Measurements from ENCODE around the gene ASCL4. TPM values are rescaled to one million over a fixed set of nuclear protein-coding genes. Genes with fewer than 3 reads are reported as not detected.

Gene ASCL4
- total and polyA plus RNA-seq, 2 of the 13 experiments (the other 11 are each of a cell fraction or from before 2014, with no cell fraction given): not detected

DNA sequence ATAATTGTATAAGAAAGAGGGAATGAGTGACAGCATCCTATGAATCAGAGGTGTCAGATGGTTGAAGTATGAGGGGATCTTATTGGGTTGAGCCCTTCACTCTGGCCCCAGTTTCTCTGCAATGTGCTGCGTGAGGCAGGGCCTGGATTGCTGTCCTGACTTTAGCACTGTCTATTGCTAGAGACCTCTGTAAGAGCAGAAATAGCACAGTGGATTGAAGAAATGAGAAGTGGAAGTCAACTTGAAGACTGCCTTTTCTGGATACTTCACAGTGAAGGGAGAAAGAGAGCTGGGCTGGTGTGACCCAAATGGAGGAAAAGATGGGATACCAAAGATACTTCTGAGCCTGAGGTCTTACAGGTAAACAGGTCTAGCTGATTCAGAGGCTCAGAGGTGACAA is 5.8 kb downstream of the ASCL4 start (continued):
- TF ChIP-seq, protein P1, sequence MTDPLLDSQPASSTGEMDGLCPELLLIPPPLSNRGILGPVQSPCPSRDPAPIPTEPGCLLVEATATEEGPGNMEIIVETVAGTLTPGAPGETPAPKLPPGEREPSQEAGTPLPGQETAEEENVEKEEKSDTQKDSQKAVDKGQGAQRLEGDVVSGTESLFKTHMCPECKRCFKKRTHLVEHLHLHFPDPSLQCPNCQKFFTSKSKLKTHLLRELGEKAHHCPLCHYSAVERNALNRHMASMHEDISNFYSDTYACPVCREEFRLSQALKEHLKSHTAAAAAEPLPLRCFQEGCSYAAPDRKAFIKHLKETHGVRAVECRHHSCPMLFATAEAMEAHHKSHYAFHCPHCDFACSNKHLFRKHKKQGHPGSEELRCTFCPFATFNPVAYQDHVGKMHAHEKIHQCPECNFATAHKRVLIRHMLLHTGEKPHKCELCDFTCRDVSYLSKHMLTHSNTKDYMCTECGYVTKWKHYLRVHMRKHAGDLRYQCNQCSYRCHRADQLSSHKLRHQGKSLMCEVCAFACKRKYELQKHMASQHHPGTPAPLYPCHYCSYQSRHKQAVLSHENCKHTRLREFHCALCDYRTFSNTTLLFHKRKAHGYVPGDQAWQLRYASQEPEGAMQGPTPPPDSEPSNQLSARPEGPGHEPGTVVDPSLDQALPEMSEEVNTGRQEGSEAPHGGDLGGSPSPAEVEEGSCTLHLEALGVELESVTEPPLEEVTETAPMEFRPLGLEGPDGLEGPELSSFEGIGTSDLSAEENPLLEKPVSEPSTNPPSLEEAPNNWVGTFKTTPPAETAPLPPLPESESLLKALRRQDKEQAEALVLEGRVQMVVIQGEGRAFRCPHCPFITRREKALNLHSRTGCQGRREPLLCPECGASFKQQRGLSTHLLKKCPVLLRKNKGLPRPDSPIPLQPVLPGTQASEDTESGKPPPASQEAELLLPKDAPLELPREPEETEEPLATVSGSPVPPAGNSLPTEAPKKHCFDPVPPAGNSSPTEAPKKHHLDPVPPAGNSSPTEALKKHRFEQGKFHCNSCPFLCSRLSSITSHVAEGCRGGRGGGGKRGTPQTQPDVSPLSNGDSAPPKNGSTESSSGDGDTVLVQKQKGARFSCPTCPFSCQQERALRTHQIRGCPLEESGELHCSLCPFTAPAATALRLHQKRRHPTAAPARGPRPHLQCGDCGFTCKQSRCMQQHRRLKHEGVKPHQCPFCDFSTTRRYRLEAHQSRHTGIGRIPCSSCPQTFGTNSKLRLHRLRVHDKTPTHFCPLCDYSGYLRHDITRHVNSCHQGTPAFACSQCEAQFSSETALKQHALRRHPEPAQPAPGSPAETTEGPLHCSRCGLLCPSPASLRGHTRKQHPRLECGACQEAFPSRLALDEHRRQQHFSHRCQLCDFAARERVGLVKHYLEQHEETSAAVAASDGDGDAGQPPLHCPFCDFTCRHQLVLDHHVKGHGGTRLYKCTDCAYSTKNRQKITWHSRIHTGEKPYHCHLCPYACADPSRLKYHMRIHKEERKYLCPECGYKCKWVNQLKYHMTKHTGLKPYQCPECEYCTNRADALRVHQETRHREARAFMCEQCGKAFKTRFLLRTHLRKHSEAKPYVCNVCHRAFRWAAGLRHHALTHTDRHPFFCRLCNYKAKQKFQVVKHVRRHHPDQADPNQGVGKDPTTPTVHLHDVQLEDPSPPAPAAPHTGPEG (CRISPR knock-in tag; IDR thresholded peaks at IDR 0.05): no peak
- TF ChIP-seq ZFAT (CRISPR knock-in tag; conservative IDR thresholded peaks at IDR 0.05) (no peak), ELF3 (CRISPR knock-in tag; IDR thresholded peaks at IDR 0.05) (no peak), RBAK (CRISPR knock-in tag; IDR thresholded peaks at IDR 0.05) (no peak), MTA1 (CRISPR knock-in tag; IDR thresholded peaks at IDR 0.05; ENCODE audit: borderline replicate concordance) (no peak), ZNF768 (CRISPR knock-in tag; IDR thresholded peaks at IDR 0.05) (no peak), KDM2A (CRISPR knock-in tag; IDR thresholded peaks at IDR 0.05; ENCODE audit: borderline replicate concordance, low read depth) (no peak), ZNF547 (CRISPR knock-in tag; IDR thresholded peaks at IDR 0.05) (no peak), ZNF549 (CRISPR knock-in tag; IDR thresholded peaks at IDR 0.05) (no peak), SKI (IDR thresholded peaks at IDR 0.05; ENCODE audit: partially characterized antibody) (no peak)
- TF ChIP-seq, protein P2, sequence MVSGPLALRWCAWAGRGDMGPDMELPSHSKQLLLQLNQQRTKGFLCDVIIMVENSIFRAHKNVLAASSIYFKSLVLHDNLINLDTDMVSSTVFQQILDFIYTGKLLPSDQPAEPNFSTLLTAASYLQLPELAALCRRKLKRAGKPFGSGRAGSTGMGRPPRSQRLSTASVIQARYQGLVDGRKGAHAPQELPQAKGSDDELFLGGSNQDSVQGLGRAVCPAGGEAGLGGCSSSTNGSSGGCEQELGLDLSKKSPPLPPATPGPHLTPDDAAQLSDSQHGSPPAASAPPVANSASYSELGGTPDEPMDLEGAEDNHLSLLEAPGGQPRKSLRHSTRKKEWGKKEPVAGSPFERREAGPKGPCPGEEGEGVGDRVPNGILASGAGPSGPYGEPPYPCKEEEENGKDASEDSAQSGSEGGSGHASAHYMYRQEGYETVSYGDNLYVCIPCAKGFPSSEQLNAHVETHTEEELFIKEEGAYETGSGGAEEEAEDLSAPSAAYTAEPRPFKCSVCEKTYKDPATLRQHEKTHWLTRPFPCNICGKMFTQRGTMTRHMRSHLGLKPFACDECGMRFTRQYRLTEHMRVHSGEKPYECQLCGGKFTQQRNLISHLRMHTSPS (CRISPR knock-in tag; IDR thresholded peaks at IDR 0.05; ENCODE audit: low read depth): no peak
- TF ChIP-seq, protein P3, sequence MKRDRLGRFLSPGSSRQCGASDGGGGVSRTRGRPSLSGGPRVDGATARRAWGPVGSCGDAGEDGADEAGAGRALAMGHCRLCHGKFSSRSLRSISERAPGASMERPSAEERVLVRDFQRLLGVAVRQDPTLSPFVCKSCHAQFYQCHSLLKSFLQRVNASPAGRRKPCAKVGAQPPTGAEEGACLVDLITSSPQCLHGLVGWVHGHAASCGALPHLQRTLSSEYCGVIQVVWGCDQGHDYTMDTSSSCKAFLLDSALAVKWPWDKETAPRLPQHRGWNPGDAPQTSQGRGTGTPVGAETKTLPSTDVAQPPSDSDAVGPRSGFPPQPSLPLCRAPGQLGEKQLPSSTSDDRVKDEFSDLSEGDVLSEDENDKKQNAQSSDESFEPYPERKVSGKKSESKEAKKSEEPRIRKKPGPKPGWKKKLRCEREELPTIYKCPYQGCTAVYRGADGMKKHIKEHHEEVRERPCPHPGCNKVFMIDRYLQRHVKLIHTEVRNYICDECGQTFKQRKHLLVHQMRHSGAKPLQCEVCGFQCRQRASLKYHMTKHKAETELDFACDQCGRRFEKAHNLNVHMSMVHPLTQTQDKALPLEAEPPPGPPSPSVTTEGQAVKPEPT (CRISPR knock-in tag; IDR thresholded peaks at IDR 0.05; ENCODE audit: low read depth): no peak
